ENCODE measurements around the gene PCED1B. TPM values are rescaled to one million over a fixed set of nuclear protein-coding genes. Genes with fewer than 3 reads are reported as not detected.
A peak's percentile ranks its signal among the peaks of the same experiment; 100 is the strongest.

PCED1B gene
- total RNA-seq, 1 donor from 2014 or later, result 0.91 TPM

DNA sequence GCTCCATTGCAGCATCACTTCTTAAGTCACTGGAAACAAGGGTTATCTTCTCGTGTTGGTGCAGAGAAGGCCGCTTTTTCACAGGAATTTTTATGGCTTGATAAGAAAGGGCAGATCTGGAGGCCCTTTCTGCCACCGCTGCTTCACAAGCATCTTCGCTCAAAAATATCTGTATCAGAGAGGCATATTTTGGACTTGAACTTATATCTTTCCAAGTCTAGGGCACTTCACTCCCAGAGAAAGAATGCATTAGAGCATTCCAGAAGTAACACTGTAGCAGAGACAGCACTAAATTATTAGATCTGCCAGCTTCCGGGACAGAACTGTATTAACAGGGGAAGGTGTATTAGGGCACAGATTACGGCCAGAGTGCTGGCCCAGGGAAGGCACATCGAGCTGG, 152.0 kb downstream of the PCED1B start:
- TF ChIP-seq, protein P1, sequence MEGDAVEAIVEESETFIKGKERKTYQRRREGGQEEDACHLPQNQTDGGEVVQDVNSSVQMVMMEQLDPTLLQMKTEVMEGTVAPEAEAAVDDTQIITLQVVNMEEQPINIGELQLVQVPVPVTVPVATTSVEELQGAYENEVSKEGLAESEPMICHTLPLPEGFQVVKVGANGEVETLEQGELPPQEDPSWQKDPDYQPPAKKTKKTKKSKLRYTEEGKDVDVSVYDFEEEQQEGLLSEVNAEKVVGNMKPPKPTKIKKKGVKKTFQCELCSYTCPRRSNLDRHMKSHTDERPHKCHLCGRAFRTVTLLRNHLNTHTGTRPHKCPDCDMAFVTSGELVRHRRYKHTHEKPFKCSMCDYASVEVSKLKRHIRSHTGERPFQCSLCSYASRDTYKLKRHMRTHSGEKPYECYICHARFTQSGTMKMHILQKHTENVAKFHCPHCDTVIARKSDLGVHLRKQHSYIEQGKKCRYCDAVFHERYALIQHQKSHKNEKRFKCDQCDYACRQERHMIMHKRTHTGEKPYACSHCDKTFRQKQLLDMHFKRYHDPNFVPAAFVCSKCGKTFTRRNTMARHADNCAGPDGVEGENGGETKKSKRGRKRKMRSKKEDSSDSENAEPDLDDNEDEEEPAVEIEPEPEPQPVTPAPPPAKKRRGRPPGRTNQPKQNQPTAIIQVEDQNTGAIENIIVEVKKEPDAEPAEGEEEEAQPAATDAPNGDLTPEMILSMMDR (IDR thresholded peaks at IDR 0.05; ENCODE audit: unreplicated experiment), result no peak
- no peak for DNase-seq (ENCODE audit: low spot score, unreplicated experiment)
- H3K27me3 Mint-ChIP-seq, result no peaks in the 10 kb centered on the region
- no peak overlapping the region for H3K27ac Mint-ChIP-seq
- peaks cover 3% of the 10 kb centered on the region for H3K9me3 Mint-ChIP-seq (ENCODE audit: low read depth)
- H3K36me3 Mint-ChIP-seq (ENCODE audit: insufficient read depth), result peaks cover 5% of the 10 kb centered on the region
- no peaks in the 10 kb centered on the region for H3K4me1 Mint-ChIP-seq (ENCODE audit: low read depth)
- H3K4me3 Mint-ChIP-seq (ENCODE audit: low read depth), result no peak overlapping the region

DNA sequence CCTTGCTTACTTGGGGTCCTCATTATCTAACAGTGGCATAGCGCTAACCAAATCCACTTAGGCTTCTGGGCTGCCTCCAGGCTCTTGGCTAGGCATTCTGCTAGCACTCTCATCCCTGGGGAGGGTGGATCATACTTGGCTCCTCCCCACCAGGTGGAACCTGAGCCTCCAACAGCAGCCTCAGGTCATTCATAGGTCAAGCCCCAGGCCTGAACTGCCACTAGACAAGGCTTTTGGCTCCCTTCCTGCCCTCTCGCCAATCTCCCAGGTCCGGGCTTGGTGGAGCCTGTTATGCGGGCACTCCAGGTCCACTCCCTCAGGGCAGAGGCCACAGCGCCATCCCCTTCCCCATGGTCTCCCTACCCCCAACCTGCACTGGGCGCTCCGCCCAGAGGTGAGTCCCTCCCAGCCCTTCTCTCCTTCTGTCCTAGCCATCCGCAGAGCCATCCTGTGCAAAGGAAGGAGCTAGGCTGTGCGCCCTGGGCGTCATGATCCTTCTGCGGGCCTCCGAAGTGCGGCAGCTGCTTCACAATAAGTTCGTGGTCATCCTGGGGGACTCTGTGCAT, 155.2 kb downstream of the PCED1B start:
- no peak for DNase-seq (ENCODE audit: low spot score, unreplicated experiment)
- no peaks in the 10 kb centered on the region for H3K27me3 Mint-ChIP-seq
- TF ChIP-seq, protein P1 (IDR thresholded peaks at IDR 0.05; ENCODE audit: unreplicated experiment), result no peak
- no peak overlapping the region for H3K27ac Mint-ChIP-seq
- no peak overlapping the region for H3K4me3 Mint-ChIP-seq (ENCODE audit: low read depth)
- peaks cover 5% of the 10 kb centered on the region for H3K36me3 Mint-ChIP-seq (ENCODE audit: insufficient read depth)
- peaks cover 3% of the 10 kb centered on the region for H3K9me3 Mint-ChIP-seq (ENCODE audit: low read depth)
- no peaks in the 10 kb centered on the region for H3K4me1 Mint-ChIP-seq (ENCODE audit: low read depth)

DNA sequence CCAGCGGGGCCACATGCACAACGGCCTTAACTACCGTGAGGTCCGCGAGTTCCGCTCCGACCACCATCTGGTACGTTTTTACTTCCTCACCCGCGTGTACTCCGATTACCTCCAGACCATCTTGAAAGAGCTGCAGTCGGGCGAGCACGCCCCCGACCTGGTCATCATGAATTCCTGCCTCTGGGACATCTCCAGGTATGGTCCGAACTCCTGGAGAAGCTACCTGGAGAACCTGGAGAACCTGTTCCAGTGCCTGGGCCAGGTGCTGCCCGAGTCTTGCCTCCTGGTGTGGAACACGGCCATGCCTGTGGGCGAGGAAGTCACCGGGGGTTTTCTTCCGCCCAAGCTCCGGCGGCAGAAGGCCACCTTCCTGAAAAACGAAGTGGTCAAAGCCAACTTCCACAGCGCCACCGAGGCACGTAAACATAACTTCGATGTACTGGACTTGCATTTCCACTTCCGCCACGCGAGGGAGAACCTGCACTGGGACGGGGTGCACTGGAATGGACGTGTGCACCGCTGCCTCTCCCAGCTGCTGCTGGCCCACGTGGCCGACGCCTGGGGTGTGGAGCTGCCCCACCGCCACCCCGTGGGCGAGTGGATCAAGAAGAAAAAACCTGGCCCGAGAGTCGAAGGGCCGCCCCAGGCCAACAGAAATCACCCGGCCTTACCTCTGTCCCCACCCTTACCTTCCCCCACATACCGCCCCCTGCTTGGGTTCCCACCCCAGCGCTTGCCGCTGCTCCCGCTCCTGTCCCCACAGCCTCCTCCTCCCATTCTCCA, 156.0 kb downstream of the PCED1B start:
- Mint-ChIP-seq H3K36me3 (ENCODE audit: insufficient read depth) (peaks cover 5% of the 10 kb centered on the region), H3K4me3 (ENCODE audit: low read depth) (no peak overlapping the region), H3K27me3 (no peaks in the 10 kb centered on the region), H3K9me3 (ENCODE audit: low read depth) (peaks cover 3% of the 10 kb centered on the region), H3K27ac (no peak overlapping the region), H3K4me1 (ENCODE audit: low read depth) (no peaks in the 10 kb centered on the region)
- DNase-seq (ENCODE audit: low spot score, unreplicated experiment), result no peak
- TF ChIP-seq, protein P1 (IDR thresholded peaks at IDR 0.05; ENCODE audit: unreplicated experiment), result no peak

DNA sequence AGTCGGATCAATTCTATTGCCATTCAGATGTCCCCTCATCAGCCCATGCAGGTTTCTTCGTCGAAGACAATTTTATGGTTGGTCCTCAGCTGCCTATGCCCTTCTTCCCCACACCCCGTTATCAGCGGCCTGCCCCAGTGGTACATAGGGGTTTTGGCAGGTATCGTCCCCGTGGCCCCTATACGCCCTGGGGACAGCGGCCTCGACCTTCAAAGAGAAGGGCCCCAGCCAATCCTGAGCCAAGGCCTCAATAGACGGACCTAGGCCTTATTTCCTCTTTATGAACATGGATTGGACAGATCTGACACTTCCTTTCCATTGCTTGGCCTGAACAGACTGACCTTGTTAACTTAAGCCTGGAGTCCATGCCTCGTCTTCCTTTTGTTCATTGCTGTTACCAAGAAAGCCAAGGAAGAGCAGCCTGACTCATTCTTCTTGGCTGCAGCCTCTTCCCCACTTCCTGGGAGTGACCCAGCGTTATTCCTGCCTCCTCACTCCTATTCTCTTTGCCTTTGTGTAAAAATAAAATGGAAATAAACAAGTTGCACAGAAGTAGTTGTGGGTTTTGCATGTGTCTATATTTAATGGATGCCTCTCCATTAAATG, 156.8 kb downstream of the PCED1B start:
- TF ChIP-seq, protein P1 (IDR thresholded peaks at IDR 0.05; ENCODE audit: unreplicated experiment), result no peak
- DNase-seq (ENCODE audit: low spot score, unreplicated experiment), result no peak
- H3K9me3 Mint-ChIP-seq (ENCODE audit: low read depth), result peaks cover 3% of the 10 kb centered on the region
- H3K4me1 Mint-ChIP-seq (ENCODE audit: low read depth), result no peaks in the 10 kb centered on the region
- peaks cover 5% of the 10 kb centered on the region for H3K36me3 Mint-ChIP-seq (ENCODE audit: insufficient read depth)
- no peak overlapping the region for H3K4me3 Mint-ChIP-seq (ENCODE audit: low read depth)
- H3K27me3 Mint-ChIP-seq, result no peaks in the 10 kb centered on the region
- H3K27ac Mint-ChIP-seq, result no peak overlapping the region

DNA sequence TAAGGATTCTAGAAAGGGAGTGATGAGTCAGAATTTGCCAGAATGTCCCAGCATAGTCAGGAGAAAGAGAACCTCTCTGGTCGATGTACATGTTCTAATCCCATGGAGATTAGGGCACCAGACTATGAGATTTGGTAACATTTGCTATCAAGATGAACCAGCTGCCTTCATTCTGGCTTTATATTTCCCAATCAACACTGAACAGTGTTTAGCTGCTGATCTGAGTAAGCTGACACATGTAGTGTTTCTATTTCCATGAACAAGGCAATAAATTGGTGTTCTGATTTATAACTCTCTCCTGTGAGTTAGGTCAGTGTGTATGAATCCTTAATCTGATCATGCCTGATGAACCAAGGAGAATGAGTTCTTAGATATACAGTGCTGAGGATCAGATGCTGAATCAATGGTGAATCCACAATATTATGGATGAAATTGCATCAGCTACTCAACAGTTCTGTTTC, 158.4 kb downstream of the PCED1B start:
- H3K27ac Mint-ChIP-seq, result peak overlapping the region; percentile 27
- no peak for DNase-seq (ENCODE audit: low spot score, unreplicated experiment)
- TF ChIP-seq, protein P1 (IDR thresholded peaks at IDR 0.05; ENCODE audit: unreplicated experiment), result no peak
- peaks cover 5% of the 10 kb centered on the region for H3K36me3 Mint-ChIP-seq (ENCODE audit: insufficient read depth)
- H3K9me3 Mint-ChIP-seq (ENCODE audit: low read depth), result peaks cover 3% of the 10 kb centered on the region
- H3K27me3 Mint-ChIP-seq, result no peaks in the 10 kb centered on the region
- H3K4me1 Mint-ChIP-seq (ENCODE audit: low read depth), result no peaks in the 10 kb centered on the region
- no peak overlapping the region for H3K4me3 Mint-ChIP-seq (ENCODE audit: low read depth)
